ENCODE data around the gene NR4A1. TPM values are rescaled to one million over a fixed set of nuclear protein-coding genes. Genes with fewer than 3 reads are reported as not detected.

NR4A1 gene
- polyA plus RNA-seq, 1 of the 3 experiments (the other 2 are of a cell fraction): 120 TPM

- Histone ChIP-seq H3K36me3 (replicated peaks in 1 of 2; ENCODE audit: control insufficient read depth in 1 of 2, insufficient read depth in 2 of 2, low read length in 1 of 2) (no peaks in the 10 kb centered on the region), H3K9me2 (no peaks in the 10 kb centered on the region), H2AFZ (ENCODE audit: low read depth) (no peak overlapping the region), H3K79me2 (ENCODE audit: insufficient read depth) (no peaks in the 10 kb centered on the region), H3K9me3 (no peaks in the 10 kb centered on the region), H3K9ac (no peak overlapping the region), H3K27ac (ENCODE audit: low read depth in 2 of 2, low read length in 1 of 2) (no peak overlapping the region), H4K20me1 (ENCODE audit: insufficient read depth) (peaks cover 5% of the 10 kb centered on the region; the same call in 1 of the 2 replicates), H3K4me1 (ENCODE audit: control insufficient read depth in 1 of 2, insufficient read depth in 2 of 2, low read depth in 1 of 2, low read length in 1 of 2) (peaks cover 8 to 12% of the 10 kb centered on the region in 2 experiments; a peak in 2 of 4 replicates), H3F3A (replicated peaks; ENCODE audit: insufficient read depth) (peaks cover 6% of the 10 kb centered on the region), H3K4me2 (no peak overlapping the region), H3K27me3 (ENCODE audit: insufficient read depth) (no peaks in the 10 kb centered on the region), H3K4me3 (ENCODE audit: low read depth in 2 of 2, low read length in 1 of 2) (no peak overlapping the region)
- DNase-seq: no peak
- CTCF ChIA-PET: interaction anchor here (1.3 to 30.2 kb wide), 4 partner anchors 9 to 54 kb away, joined by 6 to 949 read pairs (median 41); partner anchors contain the start of genes ATG101 and SMIM41
- POLR2A ChIA-PET: interaction anchor here (1.3 to 1.6 kb wide), 2 partner anchors 14 to 16 kb away, joined by 3 to 5 read pairs; no protein-coding TSS in a partner anchor
- TF ChIP-seq CTCF (IDR thresholded peaks at IDR 0.05): no peak
- no peak for TF ChIP-seq RFX5 (IDR thresholded peaks at IDR 0.05; ENCODE audit: low read length)
- no peak for TF ChIP-seq PBX3 (IDR thresholded peaks at IDR 0.05)
- TF ChIP-seq GABPA (IDR thresholded peaks at IDR 0.05; ENCODE audit: low read depth): no peak
- TF ChIP-seq YY1 (IDR thresholded peaks at IDR 0.05; ENCODE audit: low read depth): no peak
- no peak for TF ChIP-seq RXRA (IDR thresholded peaks at IDR 0.05; ENCODE audit: borderline replicate concordance, low read depth)
- no peak for TF ChIP-seq SIN3A (IDR thresholded peaks at IDR 0.05; ENCODE audit: borderline replicate concordance, low read depth, low read length)
- TF ChIP-seq REST (IDR thresholded peaks at IDR 0.05; ENCODE audit: low read depth, low read length): no peak
- no peak for TF ChIP-seq FOXJ3 (CRISPR knock-in tag; IDR thresholded peaks at IDR 0.05)
- TF ChIP-seq FOXM1 (IDR thresholded peaks at IDR 0.05; ENCODE audit: low read depth): no peak
- TF ChIP-seq SMC3 (IDR thresholded peaks at IDR 0.05; ENCODE audit: low read depth, low read length): no peak
- no peak for TF ChIP-seq MXI1 (IDR thresholded peaks at IDR 0.05; ENCODE audit: low read depth, low read length)
- no peak for TF ChIP-seq MEF2A (IDR thresholded peaks at IDR 0.05; ENCODE audit: borderline replicate concordance, low read depth)
- no peak for TF ChIP-seq FOSL2 (IDR thresholded peaks at IDR 0.05; ENCODE audit: borderline replicate concordance, low read depth)
- TF ChIP-seq ZBTB33 (IDR thresholded peaks at IDR 0.05; ENCODE audit: borderline replicate concordance, low read depth): no peak
- TF ChIP-seq MAX (IDR thresholded peaks at IDR 0.05; ENCODE audit: low read depth): no peak
- 90% methylated on average over 7 of the region's 7 CpGs for WGBS (ENCODE audit: low lambda C conversion rate)
Measured at GRCh38 chr12:52046859-52047258, 4.4 kb upstream of the NR4A1 start.

All from SK-N-SH (cell line).